GM12878 (cell line): ENCODE results near the gene HTR3C. TPM values are rescaled to one million over a fixed set of nuclear protein-coding genes. Genes with fewer than 3 reads are reported as not detected.

Source experiments
- ATAC-seq: fragments of 200-7000 bp; cut with Tn5 transposase; 3 replicates; pipeline ENCODE4 v1.9.1; 2020; ENCODE audit warnings: mild to moderate bottlenecking, moderate library complexity
- BruUV-seq: library from RNA; stranded (reverse); fragments of 400-500 nt; replicated peaks from 2 replicates; lab custom pipeline; 2021; lab: Mats Ljungman, UMichigan
- CTCF ChIA-PET: fragments of 300-600 bp; sonication (Branson Sonifier 250); formaldehyde crosslinking; extraction: SDS; loops from one replicate; lab custom pipeline; 2021; ENCODE audit warnings: inconsistent platforms; lab: Yijun Ruan, JAX
- POLR2A ChIA-PET: fragments of 350-600 bp; formaldehyde crosslinking; extraction: SDS; loops from one replicate; lab custom pipeline; 2021; ENCODE audit warnings: inconsistent platforms; lab: Charles Lee
- RAD21 ChIA-PET: fragments of 300-600 bp; sonication (Branson Sonifier 250); formaldehyde crosslinking; loops from one replicate; lab custom pipeline; 2023; ENCODE audit warnings: antibody characterized with exemption; ENCODE audit not compliant: unreplicated experiment; lab: Charles Lee
- SMC1A ChIA-PET: fragments of 300-600 bp; sonication (Branson Sonifier 250); formaldehyde crosslinking; loops from one replicate; lab custom pipeline; 2023; ENCODE audit not compliant: unreplicated experiment, uncharacterized antibody; lab: Charles Lee
- DNase-seq: peaks from one replicate; pipeline ENCODE4 v3.0.0-alpha.2; 2011; ENCODE audit warnings: low read depth, low spot score
- FAIRE-seq: peaks from 3 replicates; lab custom pipeline; 2011; peaks lifted over from hg19 to GRCh38; lab: Jason Lieb, UNC
- H2AFZ ChIP-seq: 2 replicates; pipeline ENCODE4 v1.6.0; 2011; ENCODE audit warnings: low read depth, low read length, control low read depth; ENCODE audit not compliant: control insufficient read depth
- H3K27ac ChIP-seq: 2 replicates; pipeline ENCODE4 v1.5.1; 2011; ENCODE audit warnings: control low read depth; ENCODE audit not compliant: control insufficient read depth, insufficient read depth
- H3K27me3 ChIP-seq, 2 experiments: replicated peaks in 1 of 2; 2 replicates each; pipeline versions ENCODE4 v1.6.0 to v1.6.1; 2011; ENCODE audit warnings: low read length in 1 of 2; ENCODE audit not compliant: control insufficient read depth in 2 of 2, insufficient read depth in 2 of 2
- H3K36me3 ChIP-seq, 2 experiments: 2 replicates each; pipeline ENCODE4 v1.5.1; 2011; ENCODE audit warnings: low read length in 1 of 2; ENCODE audit not compliant: control insufficient read depth in 2 of 2, insufficient read depth in 2 of 2
- H3K4me1 ChIP-seq: 2 replicates; pipeline ENCODE4 v1.6.1; 2011; ENCODE audit warnings: mild to moderate bottlenecking, low read length, moderate library complexity, mixed read lengths; ENCODE audit not compliant: control insufficient read depth, insufficient read depth
- H3K4me2 ChIP-seq: 2 replicates; pipeline ENCODE4 v1.6.0; 2011; ENCODE audit warnings: control low read depth; ENCODE audit not compliant: control insufficient read depth, insufficient read depth
- H3K4me3 ChIP-seq: fragments of 200-600 bp; sonication (generic); 2 replicates; pipeline ENCODE4 v1.5.1; 2016
- H3K79me2 ChIP-seq: 2 replicates; pipeline ENCODE4 v1.6.0; 2011; ENCODE audit warnings: low read length; ENCODE audit not compliant: control insufficient read depth, insufficient read depth
- H3K9ac ChIP-seq: 2 replicates; pipeline ENCODE4 v1.8.0; 2011; ENCODE audit warnings: low read length, control low read depth, mixed read lengths; ENCODE audit not compliant: control insufficient read depth, insufficient read depth
- H3K9me3 ChIP-seq: replicated peaks from 3 replicates; pipeline ENCODE4 v1.5.1; 2011; ENCODE audit warnings: mild to moderate bottlenecking, low read length; ENCODE audit not compliant: control insufficient read depth, insufficient read depth
- H4K20me1 ChIP-seq: 2 replicates; pipeline ENCODE4 v1.6.0; 2011; ENCODE audit not compliant: control insufficient read depth, insufficient read depth
- ASH2L ChIP-seq: fragments of 300-600, 200-600 bp; sonication (generic); IDR thresholded peaks from 2 replicates; pipeline ENCODE4 v1.6.1; 2017; ENCODE audit warnings: low read depth, mild to moderate bottlenecking, borderline replicate concordance
- BCL3 ChIP-seq: IDR thresholded peaks from 2 replicates; pipeline ENCODE4 v1.6.1; 2011; ENCODE audit warnings: borderline replicate concordance, low read depth, mild to moderate bottlenecking, moderate library complexity, low read length; ENCODE audit not compliant: insufficient read depth, poor library complexity, severe bottlenecking
- CEBPB ChIP-seq, 2 experiments: fragments of 150-350 bp in 1 of 2; IDR thresholded peaks; 2 replicates each; pipeline ENCODE4 v1.6.1; 2012 to 2014; ENCODE audit warnings: low read depth in 2 of 2, low read length in 2 of 2, borderline replicate concordance in 1 of 2, inconsistent platforms in 1 of 2
- CEBPZ ChIP-seq: fragments of 150-350 bp; IDR thresholded peaks from 2 replicates; pipeline ENCODE4 v1.6.1; 2016; ENCODE audit warnings: low read depth, low read length
- EED ChIP-seq: sonication (generic); IDR thresholded peaks from 2 replicates; pipeline ENCODE4 v1.6.1; 2016; ENCODE audit warnings: antibody characterized with exemption, low read depth
- EZH2 ChIP-seq: IDR thresholded peaks from 2 replicates; pipeline ENCODE4 v1.6.1; 2012; ENCODE audit warnings: low read depth, mild to moderate bottlenecking, control low read depth, inconsistent platforms, low read length, borderline replicate concordance; ENCODE audit not compliant: control insufficient read depth
- HDAC6 ChIP-seq: fragments of 200-600 bp; sonication (generic); IDR thresholded peaks from one replicate; pipeline ENCODE4 v1.8.0; 2017; ENCODE audit warnings: antibody characterized with exemption; ENCODE audit not compliant: unreplicated experiment
- IRF3 ChIP-seq: fragments of 450-650 bp; IDR thresholded peaks from 2 replicates; pipeline ENCODE4 v1.6.1; 2014; ENCODE audit warnings: mild to moderate bottlenecking
- PAX5 ChIP-seq: IDR thresholded peaks from 2 replicates; pipeline ENCODE4 v1.6.1; 2011; ENCODE audit warnings: low read depth, low read length, borderline replicate concordance
- RB1 ChIP-seq: fragments of 450-650 bp; formaldehyde crosslinking; IDR thresholded peaks from 2 replicates; pipeline ENCODE4 v1.6.1; 2017; ENCODE audit warnings: mild to moderate bottlenecking, borderline replicate concordance
- SREBF1 ChIP-seq: IDR thresholded peaks from 2 replicates; pipeline ENCODE4 v1.6.1; 2012; ENCODE audit warnings: mild to moderate bottlenecking, low read length
- WGBS: methylation state at CpG from one replicate; pipeline ENCODE4 v1.1.6; 2016; ENCODE audit warnings: low lambda C conversion rate; ENCODE audit not compliant: insufficient replicate concordance, insufficient coverage; ENCODE audit errors: missing lambda C conversion rate; 5-methylcytosine and 5-hydroxymethylcytosine counted together
- in situ Hi-C: fragments of 300-500 bp; cut with MboI; formaldehyde crosslinking; loops from 9 replicates; pipeline ENCODE4 v1.14.3; 2018; ENCODE audit warnings: mixed read lengths
- intact Hi-C: fragments of 100-400 bp; cut with micrococcal nuclease; formaldehyde crosslinking; loops from one replicate; pipeline ENCODE4 v1.14.2; 2022; ENCODE audit not compliant: unreplicated experiment
- polyA plus RNA-seq, 11 experiments: library from polyadenylated mRNA; depleted of rRNA in 4 of 11; unstranded in 6 of 11; stranded (reverse) in 5 of 11; fragments of >200 nt; fragmentation: Nextera tagmentation in 4 of 11; fragmentation: Illumina TruSeq in 1 of 11; extraction: Ambion mirVana in 4 of 11; extraction: Trizol in 1 of 11; gene quantifications; 1 replicate in 1 of 11; 2 replicates in 10 of 11; pipeline versions ENCODE4 v1.2.1 to v1.2.3, GENCODE V29; 2011 to 2016; ENCODE audit warnings: inconsistent platforms in 2 of 11, missing spikeins in 2 of 11, low read depth in 1 of 11
- total RNA-seq, 4 experiments: library from RNA; depleted of rRNA in 3 of 4; stranded (reverse); fragments of >200 nt in 3 of 4; fragmentation: Illumina TruSeq in 1 of 4; extraction: Trizol in 1 of 4; gene quantifications; 2 replicates each; pipeline versions ENCODE4 v1.2.1 to v1.2.3, GENCODE V29; 2013 to 2021
- TF ChIP-seq, protein P1 (sequence below): fragments of 450-650 bp; IDR thresholded peaks from 2 replicates; pipeline ENCODE4 v1.6.1; 2016; ENCODE audit warnings: mild to moderate bottlenecking, moderate library complexity, borderline replicate concordance

HTR3C gene
- total and polyA plus RNA-seq, 10 of the 15 experiments (the other 5 are each of a cell fraction or from before 2014, with no cell fraction given): not detected

GRCh38 chr3:184039414-184039813 is 13.4 kb upstream of the HTR3C start:
- H4K20me1 ChIP-seq: no peaks in the 10 kb centered on the region
- no peak overlapping the region for H3K9ac ChIP-seq
- ChIA-PET POLR2A (no interaction called here), SMC1A (no interaction called here), RAD21 (no interaction called here), CTCF (interaction anchor here (1.1 to 1.4 kb wide), 2 partner anchors 40 to 144 kb away, joined by 3 to 4 read pairs; no protein-coding TSS in a partner anchor)
- H3K36me3 ChIP-seq: no peaks in the 10 kb centered on the region
- peaks cover 0 to 5% of the 10 kb centered on the region in 2 experiments; a peak in 1 of 4 replicates for H3K27me3 ChIP-seq
- H3K4me3 ChIP-seq: no peak overlapping the region
- no peaks in the 10 kb centered on the region for H3K9me3 ChIP-seq
- DNase-seq (no peak), ATAC-seq (no peak), FAIRE-seq (no peak)
- no TSS peak for BruUV-seq
- intact Hi-C loops: no loop called here
- H3K4me1 ChIP-seq: no peaks in the 10 kb centered on the region
- 52% methylated on average over 5 of the region's 5 CpGs for WGBS
- no peak overlapping the region for H2AFZ ChIP-seq
- in situ Hi-C loops: no loop called here
- no peak overlapping the region for H3K4me2 ChIP-seq
- H3K27ac ChIP-seq: no peak overlapping the region
- no peaks in the 10 kb centered on the region for H3K79me2 ChIP-seq
- TF ChIP-seq SREBF1 (no peak), ASH2L (no peak), CEBPZ (no peak), HDAC6 (no peak), PAX5 (no peak), RB1 (no peak), CEBPB (IDR thresholded peaks at IDR 0.05; ENCODE audit: borderline replicate concordance in 1 of 2, low read depth in 2 of 2, low read length in 2 of 2) (no peak), BCL3 (no peak), EED (no peak), EZH2 (no peak), IRF3 (no peak)
- TF ChIP-seq, protein P1, sequence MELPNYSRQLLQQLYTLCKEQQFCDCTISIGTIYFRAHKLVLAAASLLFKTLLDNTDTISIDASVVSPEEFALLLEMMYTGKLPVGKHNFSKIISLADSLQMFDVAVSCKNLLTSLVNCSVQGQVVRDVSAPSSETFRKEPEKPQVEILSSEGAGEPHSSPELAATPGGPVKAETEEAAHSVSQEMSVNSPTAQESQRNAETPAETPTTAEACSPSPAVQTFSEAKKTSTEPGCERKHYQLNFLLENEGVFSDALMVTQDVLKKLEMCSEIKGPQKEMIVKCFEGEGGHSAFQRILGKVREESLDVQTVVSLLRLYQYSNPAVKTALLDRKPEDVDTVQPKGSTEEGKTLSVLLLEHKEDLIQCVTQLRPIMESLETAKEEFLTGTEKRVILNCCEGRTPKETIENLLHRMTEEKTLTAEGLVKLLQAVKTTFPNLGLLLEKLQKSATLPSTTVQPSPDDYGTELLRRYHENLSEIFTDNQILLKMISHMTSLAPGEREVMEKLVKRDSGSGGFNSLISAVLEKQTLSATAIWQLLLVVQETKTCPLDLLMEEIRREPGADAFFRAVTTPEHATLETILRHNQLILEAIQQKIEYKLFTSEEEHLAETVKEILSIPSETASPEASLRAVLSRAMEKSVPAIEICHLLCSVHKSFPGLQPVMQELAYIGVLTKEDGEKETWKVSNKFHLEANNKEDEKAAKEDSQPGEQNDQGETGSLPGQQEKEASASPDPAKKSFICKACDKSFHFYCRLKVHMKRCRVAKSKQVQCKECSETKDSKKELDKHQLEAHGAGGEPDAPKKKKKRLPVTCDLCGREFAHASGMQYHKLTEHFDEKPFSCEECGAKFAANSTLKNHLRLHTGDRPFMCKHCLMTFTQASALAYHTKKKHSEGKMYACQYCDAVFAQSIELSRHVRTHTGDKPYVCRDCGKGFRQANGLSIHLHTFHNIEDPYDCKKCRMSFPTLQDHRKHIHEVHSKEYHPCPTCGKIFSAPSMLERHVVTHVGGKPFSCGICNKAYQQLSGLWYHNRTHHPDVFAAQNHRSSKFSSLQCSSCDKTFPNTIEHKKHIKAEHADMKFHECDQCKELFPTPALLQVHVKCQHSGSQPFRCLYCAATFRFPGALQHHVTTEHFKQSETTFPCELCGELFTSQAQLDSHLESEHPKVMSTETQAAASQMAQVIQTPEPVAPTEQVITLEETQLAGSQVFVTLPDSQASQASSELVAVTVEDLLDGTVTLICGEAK: no peak
